ENCODE measurements around the gene ELL2. TPM values are rescaled to one million over a fixed set of nuclear protein-coding genes. Genes with fewer than 3 reads are reported as not detected.

Gene ELL2
- total RNA-seq, 1 donor from 2014 or later: 4.6 TPM

DNA sequence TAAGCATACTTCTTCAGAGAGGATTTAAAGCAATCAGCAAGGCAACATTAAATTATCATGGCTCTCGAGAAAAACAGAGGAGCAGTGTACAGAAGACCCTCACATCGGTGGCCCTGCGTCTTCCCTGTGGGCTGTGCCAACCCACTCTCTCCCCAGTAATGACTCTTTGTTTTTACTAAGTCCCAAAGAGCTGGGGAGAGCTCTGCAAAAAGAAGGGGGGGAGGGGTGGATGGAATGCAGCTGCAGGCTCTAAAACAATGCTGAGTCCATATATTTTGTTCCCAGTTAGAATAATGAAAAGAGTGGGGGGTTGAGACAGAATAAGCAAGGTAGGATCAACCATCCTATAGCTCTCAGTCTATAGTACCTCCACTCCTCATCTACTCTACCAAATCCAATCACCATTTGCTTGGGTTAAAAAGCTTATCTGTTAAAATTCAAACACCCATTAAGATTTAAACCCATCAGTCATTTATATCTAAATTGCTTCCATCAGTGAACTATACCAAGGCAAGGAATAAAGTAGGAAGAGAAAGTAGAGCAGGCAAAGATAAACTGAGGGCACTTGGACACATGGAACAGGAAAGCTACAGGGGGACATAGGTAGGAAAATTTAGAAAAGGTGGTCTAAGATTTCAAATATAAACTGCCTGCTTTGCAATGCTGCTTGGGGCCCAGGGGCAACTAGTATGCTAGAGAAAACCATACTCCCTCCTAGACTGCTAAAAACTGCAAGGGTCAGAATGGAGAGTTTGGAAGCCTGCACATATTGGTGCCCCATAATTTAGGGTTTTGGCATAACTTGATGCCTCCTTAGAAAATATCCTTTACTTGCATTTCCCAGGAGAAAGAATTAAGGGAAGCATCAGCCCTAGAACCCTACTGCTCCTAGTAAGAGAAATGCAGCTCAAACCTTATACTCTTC lies 20.6 kb downstream of the ELL2 start:
- Mint-ChIP-seq H3K4me1 (peaks cover 22% of the 10 kb centered on the region), H3K9me3 (no peaks in the 10 kb centered on the region), H3K27ac (ENCODE audit: unreplicated experiment) (peak overlapping the region; percentile 78)

DNA sequence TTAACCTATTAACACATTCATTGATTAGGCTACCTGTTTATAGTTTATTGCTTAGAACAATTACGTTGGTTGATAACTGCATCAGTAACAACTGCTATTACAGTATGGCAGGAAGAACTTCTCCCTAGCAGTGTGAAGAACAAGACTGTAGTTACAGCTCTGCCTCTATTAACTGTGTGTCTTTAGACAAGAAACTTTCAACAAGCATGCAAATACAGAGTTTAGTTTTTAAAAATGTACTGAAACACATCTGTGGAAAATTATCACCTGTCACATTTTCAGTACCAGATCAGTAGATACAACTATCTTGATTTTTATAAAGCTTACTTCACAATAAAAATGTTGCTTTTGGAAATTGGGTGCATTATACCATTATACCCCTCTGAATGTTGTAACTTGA lies 22.2 kb downstream of the ELL2 start:
- Mint-ChIP-seq H3K9me3 (no peaks in the 10 kb centered on the region), H3K27me3 (ENCODE audit: low read depth) (no peaks in the 10 kb centered on the region), H3K4me1 (peaks cover 22% of the 10 kb centered on the region), H3K27ac (ENCODE audit: unreplicated experiment) (no peak overlapping the region), H3K36me3 (ENCODE audit: low read depth) (no peaks in the 10 kb centered on the region), H3K4me3 (no peak overlapping the region)
- TF ChIP-seq, protein P1, sequence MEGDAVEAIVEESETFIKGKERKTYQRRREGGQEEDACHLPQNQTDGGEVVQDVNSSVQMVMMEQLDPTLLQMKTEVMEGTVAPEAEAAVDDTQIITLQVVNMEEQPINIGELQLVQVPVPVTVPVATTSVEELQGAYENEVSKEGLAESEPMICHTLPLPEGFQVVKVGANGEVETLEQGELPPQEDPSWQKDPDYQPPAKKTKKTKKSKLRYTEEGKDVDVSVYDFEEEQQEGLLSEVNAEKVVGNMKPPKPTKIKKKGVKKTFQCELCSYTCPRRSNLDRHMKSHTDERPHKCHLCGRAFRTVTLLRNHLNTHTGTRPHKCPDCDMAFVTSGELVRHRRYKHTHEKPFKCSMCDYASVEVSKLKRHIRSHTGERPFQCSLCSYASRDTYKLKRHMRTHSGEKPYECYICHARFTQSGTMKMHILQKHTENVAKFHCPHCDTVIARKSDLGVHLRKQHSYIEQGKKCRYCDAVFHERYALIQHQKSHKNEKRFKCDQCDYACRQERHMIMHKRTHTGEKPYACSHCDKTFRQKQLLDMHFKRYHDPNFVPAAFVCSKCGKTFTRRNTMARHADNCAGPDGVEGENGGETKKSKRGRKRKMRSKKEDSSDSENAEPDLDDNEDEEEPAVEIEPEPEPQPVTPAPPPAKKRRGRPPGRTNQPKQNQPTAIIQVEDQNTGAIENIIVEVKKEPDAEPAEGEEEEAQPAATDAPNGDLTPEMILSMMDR (conservative IDR thresholded peaks at IDR 0.05): no peak
- DNase-seq (ENCODE audit: low read depth, low spot score): no peak

More for the DNA sequence above, 20.6 kb downstream of the ELL2 start:
- no peak for DNase-seq (ENCODE audit: low read depth, low spot score)
- H3K27me3 Mint-ChIP-seq (ENCODE audit: low read depth): no peaks in the 10 kb centered on the region
- H3K36me3 Mint-ChIP-seq (ENCODE audit: low read depth): no peaks in the 10 kb centered on the region
- H3K4me3 Mint-ChIP-seq: no peak overlapping the region
- TF ChIP-seq, protein P1 (conservative IDR thresholded peaks at IDR 0.05): no peak

DNA sequence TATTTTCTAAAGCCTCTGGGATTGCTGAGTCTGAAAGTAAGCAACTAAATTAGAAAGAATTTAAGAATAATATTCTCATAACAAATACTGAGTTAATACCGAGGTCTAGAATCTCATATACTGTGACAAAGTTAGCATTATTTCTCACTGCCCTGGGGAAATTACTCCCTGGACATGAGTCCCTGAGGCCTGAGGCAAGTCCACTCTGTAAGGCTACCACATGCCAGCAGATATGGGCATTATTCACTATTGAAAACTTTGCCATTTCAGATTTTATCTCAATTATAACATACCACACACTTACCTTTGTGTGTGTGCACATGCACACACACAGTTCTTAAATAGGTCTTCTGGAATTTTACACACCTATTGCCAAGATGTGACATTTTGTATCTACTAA lies 22.9 kb downstream of the ELL2 start:
- no peaks in the 10 kb centered on the region for H3K9me3 Mint-ChIP-seq
- peaks cover 22% of the 10 kb centered on the region for H3K4me1 Mint-ChIP-seq
- no peaks in the 10 kb centered on the region for H3K27me3 Mint-ChIP-seq (ENCODE audit: low read depth)
- H3K27ac Mint-ChIP-seq (ENCODE audit: unreplicated experiment): no peak overlapping the region
- DNase-seq (ENCODE audit: low read depth, low spot score): no peak
- no peak overlapping the region for H3K4me3 Mint-ChIP-seq
- TF ChIP-seq, protein P1 (conservative IDR thresholded peaks at IDR 0.05): no peak
- no peaks in the 10 kb centered on the region for H3K36me3 Mint-ChIP-seq (ENCODE audit: low read depth)

DNA sequence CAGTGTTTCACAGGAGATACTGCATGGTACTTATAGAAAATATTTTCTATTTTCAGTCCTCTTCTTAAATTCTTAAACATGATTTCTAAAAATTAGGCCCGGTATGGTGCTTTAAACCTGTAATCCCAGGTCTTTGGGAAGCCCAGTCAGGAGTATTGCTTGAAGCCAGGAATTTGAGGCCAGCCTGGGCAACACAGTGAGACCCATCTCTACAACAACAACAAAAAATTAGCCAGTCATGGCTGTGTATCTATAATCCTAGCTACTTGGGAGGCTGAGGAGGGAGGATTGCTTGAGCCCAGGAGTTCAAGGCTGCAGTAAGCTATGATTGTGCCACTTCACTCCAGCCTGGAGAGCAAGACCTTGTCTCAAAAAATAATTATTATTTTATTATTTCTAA lies 23.3 kb downstream of the ELL2 start:
- DNase-seq (ENCODE audit: low read depth, low spot score): no peak
- H3K4me1 Mint-ChIP-seq: peaks cover 22% of the 10 kb centered on the region
- H3K9me3 Mint-ChIP-seq: no peaks in the 10 kb centered on the region
- H3K27ac Mint-ChIP-seq (ENCODE audit: unreplicated experiment): no peak overlapping the region
- TF ChIP-seq, protein P1 (conservative IDR thresholded peaks at IDR 0.05): no peak
- H3K27me3 Mint-ChIP-seq (ENCODE audit: low read depth): no peaks in the 10 kb centered on the region
- no peak overlapping the region for H3K4me3 Mint-ChIP-seq
- H3K36me3 Mint-ChIP-seq (ENCODE audit: low read depth): no peaks in the 10 kb centered on the region

DNA sequence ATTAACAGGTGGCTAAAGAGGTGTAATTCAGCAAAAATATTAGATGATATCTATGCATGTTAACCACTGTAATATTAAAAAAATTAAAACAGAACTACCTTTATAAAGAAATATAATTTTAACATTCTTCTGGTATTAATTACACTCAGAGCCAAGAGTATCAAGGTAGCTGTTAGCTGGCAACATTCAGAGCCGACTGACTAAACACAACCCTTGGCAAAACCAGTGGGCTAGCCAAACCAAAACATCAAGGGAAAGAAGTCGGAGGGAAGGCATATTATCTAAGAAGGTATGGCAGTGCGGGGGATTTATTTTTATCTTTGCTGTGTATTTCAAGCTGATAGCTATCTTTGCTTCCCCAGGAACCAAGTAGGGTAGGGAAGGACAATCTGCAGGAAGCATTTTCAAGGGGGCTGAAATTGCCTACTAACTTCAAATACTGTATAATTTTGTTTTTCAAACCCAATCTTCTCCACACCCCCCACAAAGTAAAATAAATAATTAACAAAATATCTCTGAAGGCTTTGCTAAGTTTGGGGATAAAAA lies 24.0 kb downstream of the ELL2 start:
- Mint-ChIP-seq H3K36me3 (ENCODE audit: low read depth) (no peaks in the 10 kb centered on the region), H3K4me3 (no peak overlapping the region), H3K27me3 (ENCODE audit: low read depth) (no peaks in the 10 kb centered on the region), H3K27ac (ENCODE audit: unreplicated experiment) (no peak overlapping the region), H3K4me1 (peaks cover 22% of the 10 kb centered on the region), H3K9me3 (no peaks in the 10 kb centered on the region)
- no peak for DNase-seq (ENCODE audit: low read depth, low spot score)
- TF ChIP-seq, protein P1 (conservative IDR thresholded peaks at IDR 0.05): no peak

All from neural crest cell (in vitro differentiated cells).